ENCODE data around the gene FRMD8.

FRMD8 gene

DNA sequence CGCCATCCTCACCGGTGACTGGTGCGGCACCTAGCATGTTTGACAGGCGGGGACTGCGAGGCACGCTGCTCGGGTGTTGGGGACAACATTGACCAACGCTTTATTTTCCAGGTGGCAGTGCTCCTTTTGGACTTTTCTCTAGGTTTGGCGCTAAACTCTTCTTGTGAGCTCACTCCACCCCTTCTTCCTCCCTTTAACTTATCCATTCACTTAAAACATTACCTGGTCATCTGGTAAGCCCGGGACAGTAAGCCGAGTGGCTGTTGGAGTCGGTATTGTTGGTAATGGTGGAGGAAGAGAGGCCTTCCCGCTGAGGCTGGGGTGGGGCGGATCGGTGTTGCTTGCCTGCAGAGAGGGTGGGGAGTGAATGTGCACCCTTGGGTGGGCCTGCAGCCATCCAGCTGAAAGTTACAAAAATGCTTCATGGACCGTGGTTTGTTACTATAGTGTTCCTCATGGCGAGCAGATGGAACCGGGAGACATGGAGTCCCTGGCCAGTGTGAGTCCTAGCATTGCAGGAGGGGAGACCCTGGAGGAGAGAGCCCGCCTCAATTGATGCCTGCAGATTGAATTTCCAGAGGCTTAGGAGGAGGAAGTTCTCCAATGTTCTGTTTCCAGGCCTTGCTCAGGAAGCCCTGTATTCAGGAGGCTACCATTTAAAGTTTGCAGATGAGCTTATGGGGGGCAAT, 37.2 kb downstream of the FRMD8 start:
- DNase-seq (ENCODE audit: low spot score) (peak; percentile 42), ATAC-seq (ENCODE audit: low read depth) (no peak)
- Histone ChIP-seq H3K27me3 (ENCODE audit: insufficient read depth, poor library complexity, severe bottlenecking) (no peaks in the 10 kb centered on the region), H3K36me3 (ENCODE audit: low read depth) (peaks cover 59% of the 10 kb centered on the region), H3K4me1 (ENCODE audit: insufficient read depth, poor library complexity, severe bottlenecking) (peaks cover 28% of the 10 kb centered on the region), H3K9me3 (ENCODE audit: severe bottlenecking) (no peaks in the 10 kb centered on the region), H3K4me3 (ENCODE audit: severe bottlenecking) (peak overlapping the region; percentile 76), H3K27ac (ENCODE audit: poor library complexity, severe bottlenecking) (peak overlapping the region; percentile 97)
- TF ChIP-seq, protein P1, sequence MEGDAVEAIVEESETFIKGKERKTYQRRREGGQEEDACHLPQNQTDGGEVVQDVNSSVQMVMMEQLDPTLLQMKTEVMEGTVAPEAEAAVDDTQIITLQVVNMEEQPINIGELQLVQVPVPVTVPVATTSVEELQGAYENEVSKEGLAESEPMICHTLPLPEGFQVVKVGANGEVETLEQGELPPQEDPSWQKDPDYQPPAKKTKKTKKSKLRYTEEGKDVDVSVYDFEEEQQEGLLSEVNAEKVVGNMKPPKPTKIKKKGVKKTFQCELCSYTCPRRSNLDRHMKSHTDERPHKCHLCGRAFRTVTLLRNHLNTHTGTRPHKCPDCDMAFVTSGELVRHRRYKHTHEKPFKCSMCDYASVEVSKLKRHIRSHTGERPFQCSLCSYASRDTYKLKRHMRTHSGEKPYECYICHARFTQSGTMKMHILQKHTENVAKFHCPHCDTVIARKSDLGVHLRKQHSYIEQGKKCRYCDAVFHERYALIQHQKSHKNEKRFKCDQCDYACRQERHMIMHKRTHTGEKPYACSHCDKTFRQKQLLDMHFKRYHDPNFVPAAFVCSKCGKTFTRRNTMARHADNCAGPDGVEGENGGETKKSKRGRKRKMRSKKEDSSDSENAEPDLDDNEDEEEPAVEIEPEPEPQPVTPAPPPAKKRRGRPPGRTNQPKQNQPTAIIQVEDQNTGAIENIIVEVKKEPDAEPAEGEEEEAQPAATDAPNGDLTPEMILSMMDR (IDR thresholded peaks at IDR 0.05; ENCODE audit: poor library complexity, severe bottlenecking): no peak

- peak overlapping the region; percentile 76 for H3K4me3 ChIP-seq (ENCODE audit: severe bottlenecking)
- no peak for ATAC-seq (ENCODE audit: low read depth)
- DNase-seq (ENCODE audit: low spot score): peak; percentile 47
- H3K27ac ChIP-seq (ENCODE audit: poor library complexity, severe bottlenecking): peak overlapping the region; percentile 97
- no peaks in the 10 kb centered on the region for H3K9me3 ChIP-seq (ENCODE audit: severe bottlenecking)
- H3K36me3 ChIP-seq (ENCODE audit: low read depth): peaks cover 67% of the 10 kb centered on the region
- H3K4me1 ChIP-seq (ENCODE audit: insufficient read depth, poor library complexity, severe bottlenecking): peaks cover 29% of the 10 kb centered on the region
- H3K27me3 ChIP-seq (ENCODE audit: insufficient read depth, poor library complexity, severe bottlenecking): no peaks in the 10 kb centered on the region
- TF ChIP-seq, protein P1 (IDR thresholded peaks at IDR 0.05; ENCODE audit: poor library complexity, severe bottlenecking): no peak
Measured at GRCh38 chr11:65424205-65425104, 38.0 kb downstream of the FRMD8 start.

- H3K4me3 ChIP-seq (ENCODE audit: severe bottlenecking): peak overlapping the region; percentile 76
- H3K9me3 ChIP-seq (ENCODE audit: severe bottlenecking): no peaks in the 10 kb centered on the region
- peaks cover 76% of the 10 kb centered on the region for H3K36me3 ChIP-seq (ENCODE audit: low read depth)
- peak; percentile 52 for DNase-seq (ENCODE audit: low spot score)
- TF ChIP-seq, protein P1 (IDR thresholded peaks at IDR 0.05; ENCODE audit: poor library complexity, severe bottlenecking): no peak
- ATAC-seq (ENCODE audit: low read depth): no peak
- H3K27me3 ChIP-seq (ENCODE audit: insufficient read depth, poor library complexity, severe bottlenecking): no peaks in the 10 kb centered on the region
- H3K27ac ChIP-seq (ENCODE audit: poor library complexity, severe bottlenecking): peak overlapping the region; percentile 97
- peaks cover 24% of the 10 kb centered on the region for H3K4me1 ChIP-seq (ENCODE audit: insufficient read depth, poor library complexity, severe bottlenecking)
Measured at GRCh38 chr11:65425105-65425970, 38.9 kb downstream of the FRMD8 start.

DNA sequence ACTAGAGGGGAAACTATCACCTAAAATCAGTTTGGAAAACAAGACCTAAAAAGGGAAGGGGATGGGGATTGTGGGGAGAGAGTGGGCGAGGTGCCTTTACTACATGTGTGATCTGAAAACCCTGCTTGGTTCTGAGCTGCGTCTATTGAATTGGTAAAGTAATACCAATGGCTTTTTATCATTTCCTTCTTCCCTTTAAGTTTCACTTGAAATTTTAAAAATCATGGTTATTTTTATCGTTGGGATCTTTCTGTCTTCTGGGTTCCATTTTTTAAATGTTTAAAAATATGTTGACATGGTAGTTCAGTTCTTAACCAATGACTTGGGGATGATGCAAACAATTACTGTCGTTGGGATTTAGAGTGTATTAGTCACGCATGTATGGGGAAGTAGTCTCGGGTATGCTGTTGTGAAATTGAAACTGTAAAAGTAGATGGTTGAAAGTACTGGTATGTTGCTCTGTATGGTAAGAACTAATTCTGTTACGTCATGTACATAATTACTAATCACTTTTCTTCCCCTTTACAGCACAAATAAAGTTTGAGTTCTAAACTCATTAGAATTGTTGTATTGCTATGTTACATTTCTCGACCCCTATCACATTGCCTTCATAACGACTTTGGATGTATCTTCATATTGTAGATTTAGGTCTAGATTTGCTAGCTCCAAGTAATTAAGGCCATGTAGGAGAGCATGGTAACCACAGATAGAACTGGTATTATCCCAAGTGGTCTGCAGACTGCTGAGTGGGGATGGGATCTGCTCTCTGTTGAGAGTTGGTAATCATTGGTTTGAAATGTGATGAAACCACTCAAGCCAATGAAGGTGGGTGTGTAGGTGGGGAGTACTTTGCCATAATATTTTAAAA, 39.8 kb downstream of the FRMD8 start:
- Histone ChIP-seq H3K27ac (ENCODE audit: poor library complexity, severe bottlenecking) (peak overlapping the region; percentile 97), H3K4me3 (ENCODE audit: severe bottlenecking) (peak overlapping the region; percentile 76), H3K27me3 (ENCODE audit: insufficient read depth, poor library complexity, severe bottlenecking) (no peaks in the 10 kb centered on the region), H3K9me3 (ENCODE audit: severe bottlenecking) (no peaks in the 10 kb centered on the region), H3K36me3 (ENCODE audit: low read depth) (peaks cover 84% of the 10 kb centered on the region), H3K4me1 (ENCODE audit: insufficient read depth, poor library complexity, severe bottlenecking) (peaks cover 25% of the 10 kb centered on the region)
- ATAC-seq (ENCODE audit: low read depth): peak; percentile 1; the same call in 1 of the 3 replicates
- TF ChIP-seq, protein P1 (IDR thresholded peaks at IDR 0.05; ENCODE audit: poor library complexity, severe bottlenecking): no peak
- no peak for DNase-seq (ENCODE audit: low spot score)

Data from RWPE2 (cell line).